Measurements from ENCODE around the gene TRDMT1. TPM values are rescaled to one million over a fixed set of nuclear protein-coding genes. Genes with fewer than 3 reads are reported as not detected.

The TRDMT1 gene
- total RNA-seq, 1 experiment from 2014 or later, result 20.2 TPM

DNA sequence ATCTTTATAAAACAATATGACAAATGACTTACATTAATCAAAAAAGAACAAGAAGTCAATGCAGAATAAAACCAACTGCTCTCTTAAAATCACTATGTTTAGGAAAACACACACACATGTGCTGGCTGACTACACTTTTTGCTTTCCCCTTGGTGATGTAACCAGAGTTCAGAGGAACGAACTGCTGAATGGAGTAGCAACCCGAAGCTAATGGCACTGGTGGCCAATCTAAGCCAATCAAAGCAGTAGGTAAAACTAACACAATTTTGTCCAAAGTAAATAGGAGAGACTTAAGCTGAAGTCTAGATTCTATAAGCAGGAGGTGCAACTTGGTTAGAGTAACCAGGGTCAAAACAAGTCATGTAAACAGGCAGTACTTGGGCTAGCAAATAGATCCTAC, 38.6 kb downstream of the TRDMT1 start:
- H3K27ac ChIP-seq (ENCODE audit: insufficient read length, low read depth, low read length), result no peak overlapping the region
- no peaks in the 10 kb centered on the region for H3K4me1 ChIP-seq (ENCODE audit: insufficient read depth, low read length)
- no peak overlapping the region for H4K8ac ChIP-seq (replicated peaks; ENCODE audit: insufficient read length, low read depth, low read length)
- H4K5ac ChIP-seq (ENCODE audit: insufficient read length, low read depth, low read length), result no peak overlapping the region
- H3K4me1 Mint-ChIP-seq, result no peaks in the 10 kb centered on the region
- no peaks in the 10 kb centered on the region for H4K20me1 ChIP-seq (ENCODE audit: control insufficient read depth, insufficient read depth, insufficient read length)
- H2BK120ac ChIP-seq (ENCODE audit: low read depth, low read length, poor library complexity, severe bottlenecking), result no peak overlapping the region
- no peaks in the 10 kb centered on the region for H3K79me2 ChIP-seq (ENCODE audit: insufficient read depth, low read length)
- no peak overlapping the region for H2AFZ ChIP-seq (ENCODE audit: low read length)
- DNase-seq, result no peak
- H4K91ac ChIP-seq (ENCODE audit: insufficient read length, low read depth, low read length), result no peak overlapping the region
- H2BK15ac ChIP-seq (ENCODE audit: low read depth, low read length), result no peak overlapping the region
- no peak overlapping the region for H3K14ac ChIP-seq (ENCODE audit: insufficient read depth, low read length)
- no peak overlapping the region for H3K27ac Mint-ChIP-seq
- H3K9me3 ChIP-seq (ENCODE audit: control insufficient read depth, low read depth, low read length), result no peaks in the 10 kb centered on the region
- H3K4me3 Mint-ChIP-seq, result no peak overlapping the region
- H3K23me2 ChIP-seq (ENCODE audit: insufficient read length, low read depth, low read length, poor library complexity, severe bottlenecking), result no peaks in the 10 kb centered on the region
- H3K27me3 ChIP-seq (ENCODE audit: insufficient read depth, low read length), result no peaks in the 10 kb centered on the region
- H3K23ac ChIP-seq (ENCODE audit: insufficient read length, low read depth, low read length), result peak overlapping the region; percentile 31
- no peaks in the 10 kb centered on the region for H3K9me3 Mint-ChIP-seq
- H3K36me3 Mint-ChIP-seq (ENCODE audit: insufficient read depth in 1 of 3, low read depth in 3 of 3), result no peaks in the 10 kb centered on the region
- no peak overlapping the region for H2BK12ac ChIP-seq (ENCODE audit: insufficient read length, low read depth, low read length)
- no peak overlapping the region for H2BK5ac ChIP-seq (ENCODE audit: insufficient read length, low read length)
- H2AK5ac ChIP-seq (ENCODE audit: insufficient read length, low read length), result no peak overlapping the region
- no peaks in the 10 kb centered on the region for H3K27me3 Mint-ChIP-seq (ENCODE audit: low read depth)
- no peak overlapping the region for H3K56ac ChIP-seq (ENCODE audit: insufficient read length, low read depth, low read length)
- no peak overlapping the region for H3K9ac ChIP-seq (ENCODE audit: extremely low read depth, insufficient read length, low read length)
- H3K18ac ChIP-seq (ENCODE audit: insufficient read length, low read depth, low read length), result no peak overlapping the region
- no peak for TF ChIP-seq CTCF (conservative IDR thresholded peaks at IDR 0.05)
- H2BK20ac ChIP-seq (ENCODE audit: low read depth, low read length, poor library complexity, severe bottlenecking), result no peak overlapping the region
- no peak overlapping the region for H3K4ac ChIP-seq (ENCODE audit: low read depth, low read length)
- H3K4me2 ChIP-seq (ENCODE audit: insufficient read depth, insufficient read length, low read length), result no peak overlapping the region
- H3T11ph ChIP-seq (ENCODE audit: low read length), result no peak overlapping the region
- no peaks in the 10 kb centered on the region for H3K79me1 ChIP-seq (ENCODE audit: insufficient read depth, low read depth, low read length, poor library complexity, severe bottlenecking)
- WGBS (ENCODE audit: extremely low coverage, insufficient read length, low lambda C conversion rate), result no CpG with 5 or more reads among the region's 2 CpGs

Data from H9 (cell line).